Measurements from ENCODE around the gene LZTS3. TPM values are rescaled to one million over a fixed set of nuclear protein-coding genes. Genes with fewer than 3 reads are reported as not detected.

The LZTS3 gene
- total RNA-seq, 2 donors from 2014 or later = 26.8 to 27.7 TPM

- no peak for DNase-seq
- no peaks in the 10 kb centered on the region for H3K27me3 ChIP-seq (ENCODE audit: control insufficient read depth, insufficient read depth, low read length, poor library complexity, severe bottlenecking)
Measured at GRCh38 chr20:3165473-3166337, 7.6 kb downstream of the LZTS3 start.

GRCh38 chr20:3164763-3165410 is 8.5 kb downstream of the LZTS3 start:
- 90 to 95% methylated on average over 22 to 40 of the region's 41 CpGs for WGBS, 2 experiments (ENCODE audit: insufficient coverage in 1 of 2, insufficient read length in 1 of 2)
- Mint-ChIP-seq H3K27me3 (ENCODE audit: insufficient read depth) (peaks cover 2% of the 10 kb centered on the region), H3K4me3 (no peak overlapping the region), H3K4me1 (peaks cover 22% of the 10 kb centered on the region), H3K36me3 (ENCODE audit: low read depth) (peaks cover 12% of the 10 kb centered on the region), H3K27ac (no peak overlapping the region), H3K9me3 (peaks cover 2% of the 10 kb centered on the region)
- Histone ChIP-seq H3K9ac (ENCODE audit: extremely low read depth, low read length, poor library complexity, severe bottlenecking) (no peak overlapping the region), H3K27ac (ENCODE audit: low read depth, low read length) (no peak overlapping the region), H3K4me3 (ENCODE audit: low read length) (no peak overlapping the region), H3K9me3 (ENCODE audit: control insufficient read depth, low read length) (no peaks in the 10 kb centered on the region), H3K4me1 (ENCODE audit: control insufficient read depth, insufficient read depth, low read length) (no peaks in the 10 kb centered on the region), H3K27me3 (ENCODE audit: control insufficient read depth, insufficient read depth, low read length, poor library complexity, severe bottlenecking) (no peaks in the 10 kb centered on the region), H3K36me3 (ENCODE audit: control insufficient read depth, insufficient read depth, low read length) (no peaks in the 10 kb centered on the region)
- no peak for DNase-seq
- no peak for TF ChIP-seq CTCF (conservative IDR thresholded peaks at IDR 0.05)

More at GRCh38 chr20:3165473-3166337, 7.6 kb downstream of the LZTS3 start:
- Histone ChIP-seq H3K27ac (ENCODE audit: low read depth, low read length) (no peak overlapping the region), H3K4me3 (ENCODE audit: low read length) (no peak overlapping the region), H3K9ac (ENCODE audit: extremely low read depth, low read length, poor library complexity, severe bottlenecking) (no peak overlapping the region), H3K36me3 (ENCODE audit: control insufficient read depth, insufficient read depth, low read length) (no peaks in the 10 kb centered on the region), H3K4me1 (ENCODE audit: control insufficient read depth, insufficient read depth, low read length) (no peaks in the 10 kb centered on the region), H3K9me3 (ENCODE audit: control insufficient read depth, low read length) (no peaks in the 10 kb centered on the region)
- peaks cover 24% of the 10 kb centered on the region for H3K4me1 Mint-ChIP-seq
- H3K9me3 Mint-ChIP-seq = no peaks in the 10 kb centered on the region
- no peak overlapping the region for H3K4me3 Mint-ChIP-seq
- H3K27me3 Mint-ChIP-seq (ENCODE audit: insufficient read depth) = peaks cover 2% of the 10 kb centered on the region
- 87 to 94% methylated on average over 10 to 45 of the region's 45 CpGs for WGBS, 2 experiments (ENCODE audit: insufficient coverage in 1 of 2, insufficient read length in 1 of 2)
- peaks cover 13% of the 10 kb centered on the region for H3K36me3 Mint-ChIP-seq (ENCODE audit: low read depth)
- TF ChIP-seq CTCF (conservative IDR thresholded peaks at IDR 0.05) = no peak
- no peak overlapping the region for H3K27ac Mint-ChIP-seq

DNA sequence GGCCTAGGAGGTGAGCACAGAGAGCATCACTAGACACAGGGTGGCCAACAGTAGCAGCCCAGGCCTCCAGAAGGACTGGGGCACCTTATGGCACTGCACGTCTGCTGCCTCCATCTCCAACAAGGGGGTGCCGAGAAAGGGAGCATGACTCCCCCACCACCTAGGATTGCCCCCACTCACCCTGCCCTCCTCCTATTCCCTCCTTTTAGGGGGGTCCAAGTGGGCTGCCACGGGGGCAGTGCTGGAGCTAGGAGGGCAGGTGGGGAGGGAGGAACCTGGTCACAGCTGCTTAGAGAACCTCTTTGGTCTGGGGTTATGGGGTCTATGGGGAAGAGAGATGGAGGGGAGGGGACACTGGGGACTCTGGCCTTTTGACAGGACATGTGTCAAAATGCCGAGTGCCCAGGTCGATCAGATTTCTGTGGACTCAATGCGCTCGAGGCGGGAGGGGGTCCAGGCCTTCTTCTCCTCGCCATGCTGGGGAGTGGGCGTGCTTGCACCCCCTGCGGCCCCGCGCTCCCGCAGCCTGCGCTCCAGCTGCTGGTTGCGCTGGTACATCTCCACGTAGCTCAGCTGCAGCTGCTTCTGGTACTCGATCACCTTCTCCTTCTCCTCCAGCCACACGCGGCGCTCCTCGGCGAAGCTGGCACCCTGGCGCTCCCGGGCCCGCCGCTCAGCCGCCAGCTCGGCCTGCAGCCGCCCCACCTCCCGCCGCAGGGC is 9.1 kb downstream of the LZTS3 start:
- H3K9me3 Mint-ChIP-seq = peaks cover 3% of the 10 kb centered on the region
- peaks cover under 1% of the 10 kb centered on the region for H3K27me3 Mint-ChIP-seq (ENCODE audit: insufficient read depth)
- no peak overlapping the region for H3K27ac Mint-ChIP-seq
- no peaks in the 10 kb centered on the region for H3K9me3 ChIP-seq (ENCODE audit: control insufficient read depth, low read length)
- H3K27ac ChIP-seq (ENCODE audit: low read depth, low read length) = no peak overlapping the region
- H3K27me3 ChIP-seq (ENCODE audit: control insufficient read depth, insufficient read depth, low read length, poor library complexity, severe bottlenecking) = no peaks in the 10 kb centered on the region
- no peak overlapping the region for H3K9ac ChIP-seq (ENCODE audit: extremely low read depth, low read length, poor library complexity, severe bottlenecking)
- no peak overlapping the region for H3K4me3 Mint-ChIP-seq
- no peak for TF ChIP-seq CTCF (conservative IDR thresholded peaks at IDR 0.05)
- 92 to 93% methylated on average over 23 to 32 of the region's 32 CpGs for WGBS, 2 experiments (ENCODE audit: insufficient coverage in 1 of 2, insufficient read length in 1 of 2)
- peaks cover 18% of the 10 kb centered on the region for H3K4me1 Mint-ChIP-seq
- peaks cover 10% of the 10 kb centered on the region for H3K36me3 Mint-ChIP-seq (ENCODE audit: low read depth)
- H3K4me3 ChIP-seq (ENCODE audit: low read length) = no peak overlapping the region
- DNase-seq = no peak
- H3K4me1 ChIP-seq (ENCODE audit: control insufficient read depth, insufficient read depth, low read length) = no peaks in the 10 kb centered on the region
- H3K36me3 ChIP-seq (ENCODE audit: control insufficient read depth, insufficient read depth, low read length) = no peaks in the 10 kb centered on the region
